ENCODE measurements around the gene PTPRG. TPM values are rescaled to one million over a fixed set of nuclear protein-coding genes. Genes with fewer than 3 reads are reported as not detected.

The PTPRG gene
- total RNA-seq, 2 donors from 2014 or later: 76.5 to 108 TPM

DNA sequence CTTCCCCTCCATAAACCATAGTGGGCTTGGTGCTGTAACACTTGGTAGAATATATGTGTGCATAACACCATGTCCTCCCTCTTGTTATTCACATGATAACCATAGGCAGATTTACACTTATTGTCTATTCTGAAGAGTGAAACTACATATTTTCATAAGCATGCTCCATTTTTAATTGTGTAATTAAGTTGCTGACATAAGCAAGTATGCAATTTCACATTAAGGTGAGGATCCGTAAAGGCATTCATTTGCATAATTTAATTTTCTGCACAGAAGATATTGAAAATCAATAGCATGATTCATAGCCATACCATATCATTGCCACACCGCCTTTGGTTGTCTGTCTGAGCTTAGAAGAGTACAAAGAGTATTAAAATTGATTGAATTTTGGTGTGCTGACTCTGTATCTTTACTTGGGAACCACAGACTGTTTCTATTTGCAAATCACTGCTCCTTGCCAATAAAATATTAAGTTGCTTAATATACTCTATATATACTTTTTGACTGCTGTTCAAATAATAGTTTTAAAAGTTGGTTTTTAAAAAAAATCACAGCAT is 182.4 kb downstream of the PTPRG start:
- Mint-ChIP-seq H3K27me3 (ENCODE audit: insufficient read depth) (no peaks in the 10 kb centered on the region), H3K36me3 (ENCODE audit: low read depth) (peaks cover 8% of the 10 kb centered on the region), H3K4me3 (no peak overlapping the region), H3K4me1 (peaks cover 19% of the 10 kb centered on the region), H3K27ac (no peak overlapping the region), H3K9me3 (no peaks in the 10 kb centered on the region)
- Histone ChIP-seq H3K9ac (ENCODE audit: extremely low read depth, low read length, poor library complexity, severe bottlenecking) (no peak overlapping the region), H3K36me3 (ENCODE audit: control insufficient read depth, insufficient read depth, low read length) (peaks cover under 1% of the 10 kb centered on the region), H3K27ac (ENCODE audit: low read depth, low read length) (no peak overlapping the region), H3K4me1 (ENCODE audit: control insufficient read depth, insufficient read depth, low read length) (no peaks in the 10 kb centered on the region), H3K4me3 (ENCODE audit: low read length) (no peak overlapping the region), H3K9me3 (ENCODE audit: control insufficient read depth, low read length) (no peaks in the 10 kb centered on the region), H3K27me3 (ENCODE audit: control insufficient read depth, insufficient read depth, low read length, poor library complexity, severe bottlenecking) (no peaks in the 10 kb centered on the region)
- no peak for DNase-seq
- TF ChIP-seq, protein P1, sequence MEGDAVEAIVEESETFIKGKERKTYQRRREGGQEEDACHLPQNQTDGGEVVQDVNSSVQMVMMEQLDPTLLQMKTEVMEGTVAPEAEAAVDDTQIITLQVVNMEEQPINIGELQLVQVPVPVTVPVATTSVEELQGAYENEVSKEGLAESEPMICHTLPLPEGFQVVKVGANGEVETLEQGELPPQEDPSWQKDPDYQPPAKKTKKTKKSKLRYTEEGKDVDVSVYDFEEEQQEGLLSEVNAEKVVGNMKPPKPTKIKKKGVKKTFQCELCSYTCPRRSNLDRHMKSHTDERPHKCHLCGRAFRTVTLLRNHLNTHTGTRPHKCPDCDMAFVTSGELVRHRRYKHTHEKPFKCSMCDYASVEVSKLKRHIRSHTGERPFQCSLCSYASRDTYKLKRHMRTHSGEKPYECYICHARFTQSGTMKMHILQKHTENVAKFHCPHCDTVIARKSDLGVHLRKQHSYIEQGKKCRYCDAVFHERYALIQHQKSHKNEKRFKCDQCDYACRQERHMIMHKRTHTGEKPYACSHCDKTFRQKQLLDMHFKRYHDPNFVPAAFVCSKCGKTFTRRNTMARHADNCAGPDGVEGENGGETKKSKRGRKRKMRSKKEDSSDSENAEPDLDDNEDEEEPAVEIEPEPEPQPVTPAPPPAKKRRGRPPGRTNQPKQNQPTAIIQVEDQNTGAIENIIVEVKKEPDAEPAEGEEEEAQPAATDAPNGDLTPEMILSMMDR (conservative IDR thresholded peaks at IDR 0.05): no peak
- WGBS, 2 experiments (ENCODE audit: insufficient coverage in 1 of 2, insufficient read length in 1 of 2): 69% methylated on average over 2 of the region's 2 CpGs; no CpG with 5 or more reads in 1 of the 2 experiments

GRCh38 chr3:61748288-61748687 is 186.9 kb downstream of the PTPRG start:
- Mint-ChIP-seq H3K4me3 (no peak overlapping the region), H3K27ac (no peak overlapping the region), H3K9me3 (no peaks in the 10 kb centered on the region)

DNA sequence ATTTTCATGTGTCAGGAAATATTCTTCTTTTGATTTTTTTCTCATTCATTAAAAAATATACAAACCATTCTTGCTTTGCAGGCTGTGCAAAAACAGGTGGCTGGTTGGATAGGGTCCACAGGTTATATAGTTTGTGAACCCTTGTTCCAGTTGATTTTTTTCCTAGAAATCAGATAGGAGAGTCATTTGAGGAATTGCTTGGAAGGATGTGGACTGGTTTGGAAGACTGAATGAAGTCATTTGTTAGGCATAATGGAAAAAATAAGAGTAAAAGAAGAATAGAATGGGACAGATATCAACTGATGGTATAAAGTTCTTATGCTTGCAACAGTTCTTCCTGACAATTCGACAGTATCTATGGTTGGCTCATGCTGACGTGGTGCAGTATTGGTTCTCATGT is 189.4 kb downstream of the PTPRG start:
- Mint-ChIP-seq H3K9me3 (no peaks in the 10 kb centered on the region), H3K36me3 (ENCODE audit: low read depth) (peaks cover 17% of the 10 kb centered on the region), H3K27me3 (ENCODE audit: insufficient read depth) (no peaks in the 10 kb centered on the region), H3K27ac (no peak overlapping the region), H3K4me3 (no peak overlapping the region), H3K4me1 (peaks cover 18% of the 10 kb centered on the region)
- H3K9ac ChIP-seq (ENCODE audit: extremely low read depth, low read length, poor library complexity, severe bottlenecking): no peak overlapping the region
- TF ChIP-seq, protein P1 (conservative IDR thresholded peaks at IDR 0.05): no peak
- peaks cover 20% of the 10 kb centered on the region for H3K36me3 ChIP-seq (ENCODE audit: control insufficient read depth, insufficient read depth, low read length)
- H3K27me3 ChIP-seq (ENCODE audit: control insufficient read depth, insufficient read depth, low read length, poor library complexity, severe bottlenecking): no peaks in the 10 kb centered on the region
- H3K4me3 ChIP-seq (ENCODE audit: low read length): no peak overlapping the region
- no peaks in the 10 kb centered on the region for H3K9me3 ChIP-seq (ENCODE audit: control insufficient read depth, low read length)
- no peak for DNase-seq
- WGBS, 2 experiments (ENCODE audit: insufficient coverage in 1 of 2, insufficient read length in 1 of 2): 97 to 100% methylated on average over 2 of the region's 2 CpGs
- no peak overlapping the region for H3K27ac ChIP-seq (ENCODE audit: low read depth, low read length)
- no peaks in the 10 kb centered on the region for H3K4me1 ChIP-seq (ENCODE audit: control insufficient read depth, insufficient read depth, low read length)

More at GRCh38 chr3:61748288-61748687, 186.9 kb downstream of the PTPRG start:
- H3K4me1 ChIP-seq (ENCODE audit: control insufficient read depth, insufficient read depth, low read length): no peaks in the 10 kb centered on the region
- peaks cover 17% of the 10 kb centered on the region for H3K36me3 Mint-ChIP-seq (ENCODE audit: low read depth)
- no peak overlapping the region for H3K27ac ChIP-seq (ENCODE audit: low read depth, low read length)
- H3K4me1 Mint-ChIP-seq: peaks cover 14% of the 10 kb centered on the region
- no peak overlapping the region for H3K9ac ChIP-seq (ENCODE audit: extremely low read depth, low read length, poor library complexity, severe bottlenecking)
- TF ChIP-seq, protein P1 (conservative IDR thresholded peaks at IDR 0.05): no peak
- H3K36me3 ChIP-seq (ENCODE audit: control insufficient read depth, insufficient read depth, low read length): peaks cover 20% of the 10 kb centered on the region
- no peak overlapping the region for H3K4me3 ChIP-seq (ENCODE audit: low read length)
- no peaks in the 10 kb centered on the region for H3K9me3 ChIP-seq (ENCODE audit: control insufficient read depth, low read length)
- no peaks in the 10 kb centered on the region for H3K27me3 Mint-ChIP-seq (ENCODE audit: insufficient read depth)
- 87 to 100% methylated on average over 2 of the region's 3 CpGs for WGBS, 2 experiments (ENCODE audit: insufficient coverage in 1 of 2, insufficient read length in 1 of 2)
- no peaks in the 10 kb centered on the region for H3K27me3 ChIP-seq (ENCODE audit: control insufficient read depth, insufficient read depth, low read length, poor library complexity, severe bottlenecking)
- no peak for DNase-seq
